A549 (cell line): ENCODE data around the gene ELOB. TPM values are rescaled to one million over a fixed set of nuclear protein-coding genes. Genes with fewer than 3 reads are reported as not detected.

ENCODE experiments used
- ATAC-seq, 2 experiments: fragments of 200-7000 bp in 1 of 2; fragments of >200 bp in 1 of 2; cut with Nextera tagmentation in 1 of 2; cut with Tn5 transposase in 1 of 2; 3 replicates each; pipeline versions ENCODE4 v1.8.0 to v1.9.1; 2018 to 2020; ENCODE audit warnings: mild to moderate bottlenecking in 1 of 2, moderate library complexity in 1 of 2
- CTCF ChIA-PET: fragments of 300-600 bp; sonication (Branson Sonifier 250); formaldehyde crosslinking; extraction: SDS; loops from one replicate; lab custom pipeline; 2021; ENCODE audit warnings: antibody characterized with exemption, inconsistent platforms; lab: Yijun Ruan, JAX
- POLR2A ChIA-PET: fragments of 350-600 bp; formaldehyde crosslinking; extraction: SDS; loops from one replicate; lab custom pipeline; 2021; ENCODE audit warnings: antibody characterized with exemption, inconsistent platforms; lab: Yijun Ruan, JAX
- DNase-seq, 2 experiments: peaks; one replicate each; pipeline versions ENCODE4 v3.0.0 to v3.0.0-alpha.2; 2011 to 2016; ENCODE audit warnings: low read depth in 1 of 2, low spot score in 1 of 2
- FAIRE-seq: peaks from 2 replicates; lab custom pipeline; 2011; peaks lifted over from hg19 to GRCh38; lab: Jason Lieb, UNC
- H3K27ac ChIP-seq, 2 experiments: fragments of >200 bp; sonication (Bioruptor Twin); formaldehyde crosslinking; 3 replicates each; pipeline ENCODE4 v1.5.1; 2016 to 2017
- H3K4me1 ChIP-seq: fragments of >200 bp; sonication (Bioruptor Twin); formaldehyde crosslinking; 3 replicates; pipeline ENCODE4 v1.6.1; 2016
- H3K4me2 ChIP-seq: fragments of >200 bp; sonication (Bioruptor Twin); formaldehyde crosslinking; 3 replicates; pipeline ENCODE4 v1.6.1; 2016
- H3K4me3 ChIP-seq: fragments of >200 bp; sonication (Bioruptor Twin); formaldehyde crosslinking; 3 replicates; pipeline ENCODE4 v1.5.1; 2016
- H3K9me3 ChIP-seq: fragments of >200 bp; sonication (Bioruptor Twin); formaldehyde crosslinking; 3 replicates; pipeline ENCODE4 v1.6.1; 2016
- BHLHE40 ChIP-seq: IDR thresholded peaks from 2 replicates; pipeline ENCODE4 v1.6.1; 2012; ENCODE audit warnings: low read depth, low read length, inconsistent platforms
- EHF ChIP-seq: fragments of 250-450 bp; sonication (Bioruptor Pico); IDR thresholded peaks from 2 replicates; pipeline ENCODE4 v1.5.0; 2020; ENCODE audit warnings: mild to moderate bottlenecking
- ELK1 ChIP-seq: fragments of 150-350 bp; IDR thresholded peaks from 2 replicates; pipeline ENCODE4 v1.6.1; 2014; ENCODE audit warnings: low read depth, mild to moderate bottlenecking, low read length
- EP300 ChIP-seq, 2 experiments: fragments of >200 bp; sonication (Bioruptor Twin); formaldehyde crosslinking; IDR thresholded peaks; 2 replicates in 1 of 2; 3 replicates in 1 of 2; pipeline ENCODE4 v1.6.1; 2016 to 2017
- ESRRA ChIP-seq: fragments of 150-350 bp; IDR thresholded peaks from 2 replicates; pipeline ENCODE4 v1.6.1; 2014; ENCODE audit warnings: mild to moderate bottlenecking, low read length, borderline replicate concordance
- GATA3 ChIP-seq: IDR thresholded peaks from 2 replicates; pipeline ENCODE4 v1.6.1; 2012; ENCODE audit warnings: borderline replicate concordance
- HOXA7 ChIP-seq: fragments of 250-450 bp; sonication (Bioruptor Pico); IDR thresholded peaks from 2 replicates; pipeline ENCODE4 v1.5.0; 2020; ENCODE audit warnings: mild to moderate bottlenecking, moderate library complexity
- HOXB5 ChIP-seq: fragments of 250-450 bp; sonication (Bioruptor Pico); IDR thresholded peaks from 2 replicates; pipeline ENCODE4 v1.5.0; 2020; ENCODE audit warnings: mild to moderate bottlenecking, moderate library complexity
- JUNB ChIP-seq: fragments of >200 bp; sonication (Bioruptor Twin); formaldehyde crosslinking; IDR thresholded peaks from 2 replicates; pipeline ENCODE4 v1.6.1; 2016
- MYC ChIP-seq: IDR thresholded peaks from 2 replicates; pipeline ENCODE4 v1.6.1; 2012; ENCODE audit warnings: mild to moderate bottlenecking, inconsistent platforms, low read length, improper control_type of control experiment, borderline replicate concordance
- NPAS2 ChIP-seq: fragments of 250-450 bp; sonication (Bioruptor Pico); IDR thresholded peaks from 2 replicates; pipeline ENCODE4 v1.8.0; 2022; ENCODE audit warnings: mild to moderate bottlenecking, moderate library complexity, borderline replicate concordance
- NR3C1 ChIP-seq: fragments of >200 bp; sonication (Bioruptor Twin); formaldehyde crosslinking; IDR thresholded peaks from 3 replicates; pipeline ENCODE4 v1.6.1; 2017
- PHF8 ChIP-seq: fragments of 200-600 bp; sonication (generic); IDR thresholded peaks from 2 replicates; pipeline ENCODE4 v1.6.1; 2016; ENCODE audit warnings: low read depth, mild to moderate bottlenecking, antibody characterized with exemption, moderate library complexity, borderline replicate concordance
- POLR2A ChIP-seq: IDR thresholded peaks from 2 replicates; pipeline ENCODE4 v1.6.1; 2012; ENCODE audit warnings: mild to moderate bottlenecking, low read length
- RAD21 ChIP-seq, 2 experiments: fragments of >200 bp in 1 of 2; sonication (Bioruptor Twin) in 1 of 2; formaldehyde crosslinking in 1 of 2; IDR thresholded peaks in 1 of 2; conservative IDR thresholded peaks in 1 of 2; 2 replicates in 1 of 2; 3 replicates in 1 of 2; pipeline ENCODE4 v1.6.1; 2012 to 2018; ENCODE audit warnings: inconsistent platforms in 1 of 2
- RFX5 ChIP-seq: fragments of 450-650 bp; IDR thresholded peaks from 2 replicates; pipeline ENCODE4 v1.7.1; 2014; ENCODE audit warnings: antibody characterized with exemption, mild to moderate bottlenecking, moderate library complexity
- RNF2 ChIP-seq: fragments of 200-600 bp; sonication (generic); IDR thresholded peaks from 2 replicates; pipeline ENCODE4 v1.6.1; 2016; ENCODE audit warnings: low read depth, mild to moderate bottlenecking, antibody characterized with exemption, moderate library complexity, borderline replicate concordance
- SREBF2 ChIP-seq: fragments of 450-650 bp; IDR thresholded peaks from 2 replicates; pipeline ENCODE4 v1.6.1; 2014; ENCODE audit warnings: mild to moderate bottlenecking, moderate library complexity
- USF2 ChIP-seq: fragments of 450-650 bp; IDR thresholded peaks from 2 replicates; pipeline ENCODE4 v1.6.1; 2014; ENCODE audit warnings: antibody characterized with exemption
- ZC3H11A ChIP-seq: fragments of 450-650 bp; IDR thresholded peaks from 2 replicates; pipeline ENCODE4 v1.6.1; 2014; ENCODE audit warnings: antibody characterized with exemption, mild to moderate bottlenecking
- ZFP36 ChIP-seq: fragments of 450-650 bp; IDR thresholded peaks from 2 replicates; pipeline ENCODE4 v1.6.1; 2014; ENCODE audit warnings: borderline replicate concordance; ENCODE audit not compliant: partially characterized antibody
- WGBS: methylation state at CpG from one replicate; pipeline ENCODE4 v1.1.6; 2017; ENCODE audit errors: missing lambda C conversion rate; 5-methylcytosine and 5-hydroxymethylcytosine counted together
- polyA plus RNA-seq, 4 experiments: library from polyadenylated mRNA; depleted of rRNA in 3 of 4; stranded (reverse); fragments of >200 nt; fragmentation: RNase III in 1 of 4; extraction: RNeasy Plus Mini Kit Qiagen cat#74134 plus additional on column Dnase treatment in 1 of 4; gene quantifications; 2 replicates in 3 of 4; 3 replicates in 1 of 4; pipeline ENCODE4 v1.2.3, GENCODE V29; 2011 to 2017
- TF ChIP-seq, protein P1 (sequence below): IDR thresholded peaks from 2 replicates; pipeline ENCODE4 v1.6.1; 2012
- TF ChIP-seq, protein P2 (sequence below): fragments of 250-450 bp; sonication (Bioruptor Pico); IDR thresholded peaks from 2 replicates; pipeline ENCODE4 v1.5.0; 2020; ENCODE audit warnings: low read depth, mild to moderate bottlenecking, moderate library complexity
- TF ChIP-seq, protein P3 (sequence below): fragments of 250-450 bp; sonication (Bioruptor Pico); IDR thresholded peaks from 2 replicates; pipeline ENCODE4 v1.5.0; 2021; ENCODE audit warnings: mild to moderate bottlenecking, moderate library complexity, borderline replicate concordance

The ELOB gene
- polyA plus RNA-seq, 2 of the 4 experiments (the other 2 are of a cell fraction) = 136 to 494 TPM

DNA sequence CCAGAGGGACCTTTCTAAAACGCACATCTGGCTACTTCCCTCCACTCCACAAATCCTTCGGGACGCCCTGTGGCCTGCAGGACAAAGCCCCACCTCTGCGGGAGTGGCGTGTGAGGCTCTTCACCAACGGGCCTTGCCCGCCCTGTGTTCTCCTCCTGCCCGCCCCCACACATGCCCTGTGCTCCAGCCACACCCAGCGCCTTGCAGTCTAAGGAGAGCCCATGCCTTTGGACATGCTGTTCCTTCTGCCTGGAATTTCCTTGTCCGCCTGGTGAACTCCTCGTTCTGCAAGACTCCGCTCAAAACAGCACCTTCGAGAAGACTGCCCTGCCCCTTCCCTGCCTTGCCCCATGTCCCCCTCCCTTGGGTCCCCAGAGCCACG is 7.4 kb downstream of the ELOB start:
- ATAC-seq = peak; percentile 4 to 43; a peak in 4 of 6 replicates
- no peak for FAIRE-seq
- ChIA-PET CTCF (interaction anchor here (0.5 to 2.3 kb wide), 7 partner anchors 12 to 151 kb away, joined by 3 to 10 read pairs (median 4); no protein-coding TSS in a partner anchor), POLR2A (interaction anchor here (1.0 kb wide), 1 partner anchor 16 kb away, joined by 3 read pairs; no protein-coding TSS in a partner anchor)
- Histone ChIP-seq H3K4me1 (peaks cover 44% of the 10 kb centered on the region), H3K9me3 (no peaks in the 10 kb centered on the region), H3K27ac (peak overlapping the region; percentile 15 to 62; a peak in 3 of 6 replicates), H3K4me3 (no peak overlapping the region), H3K4me2 (peak overlapping the region; percentile 24; the same call in 1 of the 3 replicates)
- DNase-seq = peak in 1 of 2 experiments; percentile 41
- WGBS = 74% methylated on average over 14 of the region's 14 CpGs
- TF ChIP-seq PHF8 (no peak), RNF2 (no peak), JUNB (no peak), GATA3 (no peak), EHF (CRISPR knock-in tag) (no peak), USF2 (no peak), BHLHE40 (no peak), ZFP36 (no peak), EP300 (IDR thresholded peaks at IDR 0.05) (no peak), HOXA7 (CRISPR knock-in tag) (no peak), ELK1 (no peak), ESRRA (no peak), NR3C1 (no peak)
- TF ChIP-seq, protein P1, sequence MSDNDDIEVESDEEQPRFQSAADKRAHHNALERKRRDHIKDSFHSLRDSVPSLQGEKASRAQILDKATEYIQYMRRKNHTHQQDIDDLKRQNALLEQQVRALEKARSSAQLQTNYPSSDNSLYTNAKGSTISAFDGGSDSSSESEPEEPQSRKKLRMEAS = no peak

DNA sequence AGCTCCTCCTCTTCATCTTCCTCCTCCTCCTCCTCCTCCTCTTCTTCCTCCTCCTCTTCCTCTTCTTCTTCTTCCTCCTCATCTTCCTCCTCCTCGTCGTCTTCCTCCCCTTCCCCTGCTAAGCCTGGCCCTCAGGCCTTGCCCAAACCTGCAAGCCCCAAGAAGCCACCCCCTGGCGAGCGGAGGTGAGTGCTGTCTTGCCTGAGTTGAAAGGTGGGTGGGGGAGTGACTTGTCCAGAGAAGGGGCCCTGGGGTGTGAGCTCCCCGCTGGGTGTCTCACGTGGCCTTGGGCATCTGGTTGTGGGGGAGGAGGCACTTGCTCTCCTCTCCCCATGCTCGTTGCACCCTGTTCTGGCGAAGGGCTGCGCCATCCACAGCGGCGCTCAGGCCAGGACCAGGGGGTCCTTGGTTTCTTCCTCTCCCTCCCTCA is 8.0 kb downstream of the ELOB start:
- TF ChIP-seq, protein P2, sequence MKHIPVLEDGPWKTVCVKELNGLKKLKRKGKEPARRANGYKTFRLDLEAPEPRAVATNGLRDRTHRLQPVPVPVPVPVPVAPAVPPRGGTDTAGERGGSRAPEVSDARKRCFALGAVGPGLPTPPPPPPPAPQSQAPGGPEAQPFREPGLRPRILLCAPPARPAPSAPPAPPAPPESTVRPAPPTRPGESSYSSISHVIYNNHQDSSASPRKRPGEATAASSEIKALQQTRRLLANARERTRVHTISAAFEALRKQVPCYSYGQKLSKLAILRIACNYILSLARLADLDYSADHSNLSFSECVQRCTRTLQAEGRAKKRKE (CRISPR knock-in tag) = no peak
- TF ChIP-seq, protein P3, sequence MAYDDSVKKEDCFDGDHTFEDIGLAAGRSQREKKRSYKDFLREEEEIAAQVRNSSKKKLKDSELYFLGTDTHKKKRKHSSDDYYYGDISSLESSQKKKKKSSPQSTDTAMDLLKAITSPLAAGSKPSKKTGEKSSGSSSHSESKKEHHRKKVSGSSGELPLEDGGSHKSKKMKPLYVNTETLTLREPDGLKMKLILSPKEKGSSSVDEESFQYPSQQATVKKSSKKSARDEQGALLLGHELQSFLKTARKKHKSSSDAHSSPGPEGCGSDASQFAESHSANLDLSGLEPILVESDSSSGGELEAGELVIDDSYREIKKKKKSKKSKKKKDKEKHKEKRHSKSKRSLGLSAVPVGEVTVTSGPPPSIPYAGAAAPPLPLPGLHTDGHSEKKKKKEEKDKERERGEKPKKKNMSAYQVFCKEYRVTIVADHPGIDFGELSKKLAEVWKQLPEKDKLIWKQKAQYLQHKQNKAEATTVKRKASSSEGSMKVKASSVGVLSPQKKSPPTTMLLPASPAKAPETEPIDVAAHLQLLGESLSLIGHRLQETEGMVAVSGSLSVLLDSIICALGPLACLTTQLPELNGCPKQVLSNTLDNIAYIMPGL (CRISPR knock-in tag) = no peak
- TF ChIP-seq SREBF2 (no peak), PHF8 (no peak), POLR2A (no peak), ZC3H11A (no peak), MYC (no peak), JUNB (no peak), HOXB5 (CRISPR knock-in tag) (no peak), NPAS2 (CRISPR knock-in tag) (no peak), RFX5 (no peak), RAD21 (conservative IDR thresholded peaks at IDR 0.05 in 1 of 2, IDR thresholded peaks at IDR 0.05 in 1 of 2) (no peak)
- TF ChIP-seq, all 56 proteins: peak for 0
- WGBS = 86% methylated on average over 11 of the region's 11 CpGs
- Histone ChIP-seq H3K4me1 (peaks cover 44% of the 10 kb centered on the region), H3K4me2 (no peak overlapping the region; the same call in 2 of the 3 replicates), H3K27ac (peak overlapping the region in 1 of 2 experiments; percentile 52; a peak in 1 of 6 replicates), H3K4me3 (no peak overlapping the region), H3K9me3 (no peaks in the 10 kb centered on the region)
- FAIRE-seq = no peak
- no peak for ATAC-seq
- ChIA-PET POLR2A (interaction anchor here (1.0 to 1.2 kb wide), 2 partner anchors 9 to 17 kb away, joined by 3 to 4 read pairs; partner anchors contain the start of gene SRRM2), CTCF (interaction anchor here (0.7 to 2.8 kb wide), 10 partner anchors 9 to 158 kb away, joined by 3 to 10 read pairs (median 5); partner anchors contain the start of genes PRSS41 and SRRM2)
- no peak for DNase-seq
